Muscle layer of colon (tissue), 2 donors: ENCODE results near the gene APC.

Experiments
- H3K27ac ChIP-seq: one replicate; pipeline ENCODE4 v1.7.0; 2013; ENCODE audit warnings: low read depth, mild to moderate bottlenecking, low read length, moderate library complexity
- H3K27me3 ChIP-seq, 2 donors: one replicate each; pipeline ENCODE4 v1.7.0; 2013; ENCODE audit warnings: low read length in 2 of 2, mild to moderate bottlenecking in 2 of 2; ENCODE audit not compliant: insufficient read depth in 2 of 2, control insufficient read depth in 1 of 2
- H3K36me3 ChIP-seq: one replicate; pipeline ENCODE4 v1.7.0; 2013; ENCODE audit warnings: mild to moderate bottlenecking, low read length; ENCODE audit not compliant: insufficient read depth
- H3K4me1 ChIP-seq: one replicate; pipeline ENCODE4 v1.7.0; 2013; ENCODE audit warnings: mild to moderate bottlenecking, low read length; ENCODE audit not compliant: insufficient read depth
- H3K4me3 ChIP-seq, 2 donors: one replicate each; pipeline ENCODE4 v1.7.0; 2013; ENCODE audit warnings: low read length in 2 of 2, low read depth in 1 of 2, mild to moderate bottlenecking in 1 of 2, moderate library complexity in 1 of 2
- H3K9ac ChIP-seq: one replicate; pipeline ENCODE4 v1.7.0; 2013; ENCODE audit warnings: low read length
- H3K9me3 ChIP-seq: one replicate; pipeline ENCODE4 v1.7.0; 2013; ENCODE audit warnings: mild to moderate bottlenecking, low read length
- donor health status: abdominal sarcoma.
- donor health status: Adenocarcinoma of cecum.

Gene APC

DNA sequence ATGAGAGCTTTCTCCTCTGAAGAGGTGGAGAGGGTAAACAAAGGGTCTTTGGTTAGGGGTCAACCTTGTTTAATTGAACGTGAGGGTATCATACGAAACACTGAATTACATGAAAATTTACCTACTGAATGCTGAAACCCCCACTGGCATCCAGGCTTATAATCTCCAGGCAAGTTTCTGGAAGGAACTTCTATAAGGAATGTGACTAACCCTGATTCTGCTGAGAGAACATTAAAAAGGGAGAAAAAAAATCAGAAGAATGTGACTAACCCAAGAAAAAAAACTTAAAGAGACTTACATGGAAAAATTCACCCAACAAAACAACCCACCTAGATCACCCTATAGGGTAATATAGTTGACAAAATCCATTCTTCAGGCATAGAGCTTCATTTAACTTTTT, 55.5 kb downstream of the APC start:
- no peak overlapping the region for H3K9ac ChIP-seq
- no peak overlapping the region for H3K4me3 ChIP-seq
- no peak overlapping the region for H3K27ac ChIP-seq
- H3K4me1 ChIP-seq = no peaks in the 10 kb centered on the region
- H3K9me3 ChIP-seq = no peaks in the 10 kb centered on the region
- H3K27me3 ChIP-seq = no peaks in the 10 kb centered on the region
- H3K36me3 ChIP-seq = peaks cover 39% of the 10 kb centered on the region

DNA sequence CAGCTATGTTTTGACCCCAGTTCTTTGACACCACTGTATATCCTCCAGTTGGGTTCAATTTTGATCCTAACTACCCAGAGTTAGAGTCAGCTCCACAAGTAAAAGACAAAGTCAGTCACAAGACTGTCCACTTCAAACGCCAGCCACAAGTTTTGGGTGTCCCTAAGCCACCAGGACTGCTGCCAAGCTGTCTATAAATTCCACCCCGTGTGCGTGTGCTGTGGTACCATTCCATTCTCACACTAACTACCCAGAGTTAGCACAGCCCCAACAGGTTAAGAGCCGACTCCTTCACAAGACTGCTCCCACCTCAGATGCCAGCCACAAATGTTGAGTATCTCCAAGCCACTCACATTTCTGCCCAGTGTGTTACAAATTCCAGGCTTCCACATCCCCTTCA, 56.7 kb downstream of the APC start:
- Histone ChIP-seq H3K9me3 (no peaks in the 10 kb centered on the region), H3K9ac (no peak overlapping the region), H3K4me1 (no peaks in the 10 kb centered on the region), H3K4me3 (no peak overlapping the region), H3K27me3 (no peaks in the 10 kb centered on the region), H3K36me3 (peaks cover 35% of the 10 kb centered on the region), H3K27ac (no peak overlapping the region)

DNA sequence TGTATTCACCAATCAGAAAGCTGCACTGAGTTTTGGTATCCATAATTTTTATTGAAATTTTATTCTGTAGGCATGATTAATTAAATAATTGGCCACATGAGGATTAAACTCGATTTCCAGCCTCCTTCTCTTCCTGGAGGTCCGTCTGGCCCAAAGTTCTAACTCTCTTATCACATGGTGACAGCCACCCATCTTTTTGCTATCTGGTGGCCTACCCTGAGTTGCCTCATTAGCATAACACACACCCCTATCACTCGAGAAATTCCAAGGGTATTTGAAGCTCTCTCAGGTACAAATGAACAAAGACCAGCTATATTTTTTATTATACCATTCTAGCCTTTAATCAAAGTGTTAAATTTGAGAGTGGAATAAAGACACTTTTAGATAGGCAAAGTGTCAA, 57.7 kb downstream of the APC start:
- Histone ChIP-seq H3K36me3 (peaks cover 35% of the 10 kb centered on the region), H3K27ac (no peak overlapping the region), H3K9ac (no peak overlapping the region), H3K4me3 (no peak overlapping the region), H3K9me3 (no peaks in the 10 kb centered on the region), H3K4me1 (no peaks in the 10 kb centered on the region), H3K27me3 (no peaks in the 10 kb centered on the region)

DNA sequence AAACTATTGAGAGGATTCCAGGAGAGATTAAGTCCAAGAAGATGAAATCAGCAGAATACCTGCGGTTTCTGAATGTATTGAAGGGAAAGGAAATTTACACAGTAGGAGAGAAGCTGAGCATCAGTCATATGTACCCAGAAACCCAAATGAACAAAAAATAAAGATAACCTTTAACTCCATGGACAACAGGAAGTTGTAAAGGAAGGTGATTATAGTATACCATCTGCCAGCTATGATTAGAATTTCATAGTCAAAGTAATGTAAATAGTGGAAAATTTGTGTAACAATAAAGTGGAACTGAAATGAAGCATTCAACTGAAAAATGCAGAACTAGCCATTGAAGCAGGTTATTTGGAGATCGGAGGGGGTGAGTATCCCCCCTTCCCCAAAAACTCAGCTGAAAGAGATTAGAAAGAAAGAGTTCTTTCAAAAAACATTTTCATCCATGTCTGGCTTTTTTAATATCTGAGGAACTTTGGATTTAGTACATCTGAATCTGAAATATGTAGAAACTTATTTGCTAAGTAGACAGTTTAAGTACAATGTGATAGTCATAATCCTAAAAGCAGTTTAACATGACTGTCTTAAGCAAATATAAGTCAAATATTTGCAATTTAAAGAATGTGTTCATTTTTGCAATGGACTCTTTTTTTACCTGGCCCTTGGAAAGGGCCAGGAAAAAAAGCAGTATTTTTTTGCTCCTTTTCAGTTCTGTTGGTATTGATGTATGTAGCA, 58.4 kb downstream of the APC start:
- Histone ChIP-seq H3K4me1 (no peaks in the 10 kb centered on the region), H3K4me3 (no peak overlapping the region), H3K27ac (no peak overlapping the region), H3K9me3 (no peaks in the 10 kb centered on the region), H3K9ac (no peak overlapping the region), H3K36me3 (peaks cover 35% of the 10 kb centered on the region), H3K27me3 (no peaks in the 10 kb centered on the region)

DNA sequence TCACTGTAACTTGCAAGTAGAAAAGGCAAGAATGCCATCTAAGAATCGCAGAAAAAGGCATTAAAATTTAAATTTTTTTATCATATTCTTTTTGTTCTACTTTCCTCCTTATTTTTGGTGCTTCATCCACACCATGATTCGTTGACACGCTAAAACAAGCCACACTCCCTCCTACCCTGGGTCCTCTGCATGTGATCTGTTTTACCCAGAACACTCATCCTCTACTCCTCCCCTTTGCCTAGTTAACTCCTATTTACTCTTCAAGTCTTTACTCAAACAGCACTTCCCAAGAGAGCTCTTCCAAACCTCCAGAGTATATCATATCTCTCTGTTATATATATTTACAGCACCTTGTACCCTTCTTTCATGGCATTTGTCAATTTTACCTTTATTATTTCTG, 62.0 kb downstream of the APC start:
- Histone ChIP-seq H3K27ac (no peak overlapping the region), H3K9ac (no peak overlapping the region), H3K36me3 (peaks cover 16% of the 10 kb centered on the region), H3K4me3 (no peak overlapping the region), H3K9me3 (no peaks in the 10 kb centered on the region), H3K4me1 (no peaks in the 10 kb centered on the region), H3K27me3 (no peaks in the 10 kb centered on the region)

DNA sequence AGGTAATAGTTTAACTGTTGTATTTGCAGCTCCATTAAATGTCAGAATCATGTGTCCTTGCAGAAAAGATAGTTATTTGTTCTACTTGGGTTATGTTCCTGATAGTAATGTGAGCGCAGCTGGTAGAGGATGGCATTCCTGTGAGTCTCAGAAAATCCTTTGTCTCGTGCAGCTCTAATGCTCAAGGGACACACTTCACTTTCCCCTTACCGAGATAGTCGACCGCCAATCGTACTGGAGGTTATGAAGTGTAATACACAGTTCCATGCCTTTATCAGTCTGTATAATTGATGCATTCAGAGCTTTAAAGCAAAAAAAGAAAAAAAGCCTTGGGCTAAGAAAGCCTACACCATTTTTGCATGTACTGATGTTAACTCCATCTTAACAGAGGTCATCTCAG, 63.2 kb downstream of the APC start:
- Histone ChIP-seq H3K4me1 (no peaks in the 10 kb centered on the region), H3K4me3 (no peak overlapping the region), H3K9me3 (no peaks in the 10 kb centered on the region), H3K27me3 (no peaks in the 10 kb centered on the region), H3K9ac (no peak overlapping the region), H3K27ac (no peak overlapping the region), H3K36me3 (peaks cover 11% of the 10 kb centered on the region)

DNA sequence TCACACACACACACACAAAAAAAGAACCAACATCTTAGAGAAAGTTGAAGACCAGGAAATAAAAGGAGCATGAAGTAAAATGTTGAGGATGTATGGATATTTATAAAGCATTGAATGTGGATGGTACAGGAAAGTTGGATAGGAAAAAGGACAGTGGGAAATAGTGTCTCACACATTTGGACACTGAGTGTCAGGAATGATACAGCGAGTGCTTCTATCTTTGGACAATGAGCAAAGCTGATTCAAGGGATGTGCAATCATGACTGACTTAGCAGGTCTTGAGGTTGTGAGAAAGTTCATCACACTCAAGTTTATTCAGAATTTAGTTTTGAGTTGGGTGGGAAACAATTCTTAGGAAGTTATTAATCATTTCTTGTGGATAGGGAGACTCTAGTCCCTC, 73.3 kb downstream of the APC start:
- peaks cover 22% of the 10 kb centered on the region for H3K36me3 ChIP-seq
- no peaks in the 10 kb centered on the region for H3K9me3 ChIP-seq
- no peak overlapping the region for H3K27ac ChIP-seq
- H3K27me3 ChIP-seq = no peaks in the 10 kb centered on the region
- H3K4me3 ChIP-seq = no peak overlapping the region
- H3K9ac ChIP-seq = no peak overlapping the region
- no peaks in the 10 kb centered on the region for H3K4me1 ChIP-seq

DNA sequence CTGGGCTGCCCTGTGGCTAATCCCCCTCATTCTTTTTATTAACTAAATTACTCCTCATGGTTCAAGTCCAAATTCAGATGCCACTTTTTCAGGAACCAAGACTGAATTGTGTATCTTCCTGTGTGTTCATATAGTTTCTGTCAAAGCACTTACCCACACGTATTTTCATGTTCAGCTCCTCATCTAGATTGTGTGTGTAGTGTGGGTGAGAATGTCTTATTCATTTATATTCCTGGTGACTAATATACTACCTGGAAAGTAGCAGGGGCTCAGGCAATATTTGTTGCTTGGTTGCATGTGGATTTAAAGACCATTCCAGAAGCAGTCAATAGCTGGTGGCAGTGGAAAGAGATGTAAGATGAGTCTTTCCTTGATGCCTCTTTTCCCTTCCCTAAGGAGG, 74.9 kb downstream of the APC start:
- H3K9me3 ChIP-seq = no peaks in the 10 kb centered on the region
- H3K4me1 ChIP-seq = no peaks in the 10 kb centered on the region
- H3K27ac ChIP-seq = no peak overlapping the region
- H3K36me3 ChIP-seq = peaks cover 31% of the 10 kb centered on the region
- no peak overlapping the region for H3K4me3 ChIP-seq
- H3K9ac ChIP-seq = no peak overlapping the region
- no peaks in the 10 kb centered on the region for H3K27me3 ChIP-seq

DNA sequence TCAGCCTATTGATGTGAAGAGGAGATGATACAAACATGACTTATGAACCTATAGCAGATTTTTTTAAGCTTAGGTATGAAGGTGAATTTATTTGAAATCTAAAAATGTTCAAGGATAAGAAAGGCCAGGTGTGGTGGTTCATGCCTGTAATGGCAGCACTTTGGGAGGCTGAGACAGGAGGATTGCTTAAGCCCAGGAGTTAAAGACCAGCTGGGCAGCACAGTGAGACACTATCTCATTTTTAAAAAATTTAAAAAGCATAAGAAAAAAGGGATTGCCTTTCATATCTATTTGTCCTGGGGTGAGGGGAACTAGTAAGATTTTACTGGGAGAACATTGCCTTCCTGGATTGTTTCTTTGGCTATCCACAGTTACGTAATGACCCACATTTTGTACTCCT, 82.6 kb downstream of the APC start:
- Histone ChIP-seq H3K36me3 (peaks cover 46% of the 10 kb centered on the region), H3K4me1 (no peaks in the 10 kb centered on the region), H3K27ac (no peak overlapping the region), H3K9ac (no peak overlapping the region), H3K27me3 (no peaks in the 10 kb centered on the region), H3K4me3 (no peak overlapping the region), H3K9me3 (no peaks in the 10 kb centered on the region)

DNA sequence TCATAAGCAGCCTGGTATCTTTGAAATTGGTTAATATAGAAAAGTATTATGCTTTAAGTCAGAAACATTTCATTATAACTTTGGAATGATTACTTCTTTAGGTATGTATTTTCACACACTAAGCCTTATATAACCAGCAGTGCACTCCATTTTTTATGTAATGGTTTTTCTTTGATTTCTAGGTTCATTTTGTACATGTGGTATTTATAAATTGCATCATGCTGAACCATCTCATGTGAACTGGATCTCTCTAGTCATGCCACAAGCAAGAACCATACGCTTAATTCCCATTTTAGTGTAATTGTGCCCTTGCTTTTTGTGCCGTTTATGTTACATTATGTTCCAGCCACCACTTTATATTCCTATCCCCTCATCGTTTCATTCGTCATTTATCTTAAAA, 84.8 kb downstream of the APC start:
- Histone ChIP-seq H3K9ac (no peak overlapping the region), H3K27ac (no peak overlapping the region), H3K36me3 (peaks cover 40% of the 10 kb centered on the region), H3K9me3 (no peaks in the 10 kb centered on the region), H3K27me3 (no peaks in the 10 kb centered on the region), H3K4me1 (no peaks in the 10 kb centered on the region), H3K4me3 (no peak overlapping the region)

DNA sequence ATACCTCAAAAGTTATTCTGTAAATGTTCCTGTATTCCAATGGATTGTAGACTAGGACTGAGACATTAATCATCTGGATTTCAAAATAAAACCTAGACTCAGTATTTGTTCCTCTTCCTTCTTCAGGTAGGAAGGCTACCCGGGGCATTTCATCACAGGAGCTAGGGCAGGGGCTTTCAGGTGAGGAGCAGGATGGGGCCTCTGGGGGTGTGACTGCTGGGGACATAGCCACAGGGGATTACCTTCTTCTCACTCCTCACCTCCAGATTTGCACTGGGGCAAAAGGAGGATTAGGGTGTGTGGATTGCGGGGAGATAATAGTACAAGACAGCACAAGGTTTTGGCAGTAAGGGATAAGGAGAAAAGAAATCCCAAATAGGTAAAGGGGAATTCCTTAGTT, 85.5 kb downstream of the APC start:
- Histone ChIP-seq H3K36me3 (peaks cover 47% of the 10 kb centered on the region), H3K9me3 (no peaks in the 10 kb centered on the region), H3K9ac (no peak overlapping the region), H3K27ac (no peak overlapping the region), H3K27me3 (no peaks in the 10 kb centered on the region), H3K4me1 (no peaks in the 10 kb centered on the region), H3K4me3 (no peak overlapping the region)

DNA sequence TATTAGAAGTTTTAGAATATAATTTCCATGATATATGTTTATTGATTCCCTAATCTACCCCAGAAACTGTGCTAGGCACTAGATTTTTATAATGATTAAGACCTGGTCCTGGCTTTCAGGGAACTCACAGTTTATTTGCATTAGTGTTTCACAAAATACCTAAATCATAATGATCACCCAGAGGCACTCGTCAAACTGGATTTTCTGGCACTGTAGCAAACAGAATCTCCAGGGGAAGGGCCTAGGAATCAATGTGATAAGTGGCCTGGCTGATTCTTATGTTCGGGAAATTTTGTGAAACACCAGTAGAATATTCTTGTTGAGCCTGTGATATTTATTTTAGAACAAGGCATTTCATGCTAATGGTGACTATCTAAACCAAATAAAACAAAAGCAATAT, 86.0 kb downstream of the APC start:
- Histone ChIP-seq H3K4me1 (no peaks in the 10 kb centered on the region), H3K27ac (no peak overlapping the region), H3K4me3 (no peak overlapping the region), H3K27me3 (no peaks in the 10 kb centered on the region), H3K9me3 (no peaks in the 10 kb centered on the region), H3K9ac (no peak overlapping the region), H3K36me3 (peaks cover 52% of the 10 kb centered on the region)
